Keratinocyte (primary cell): ENCODE data around the gene ABCG4. TPM values are rescaled to one million over a fixed set of nuclear protein-coding genes. Genes with fewer than 3 reads are reported as not detected.

Source experiments
- DNase-seq: peaks from one replicate; pipeline ENCODE4 v3.0.0-alpha.2; 2011; ENCODE audit warnings: low read depth, missing footprints, low spot score
- FAIRE-seq: peaks from 2 replicates; lab custom pipeline; 2011; peaks lifted over from hg19 to GRCh38; lab: Jason Lieb, UNC
- H2AFZ ChIP-seq: 2 replicates; pipeline ENCODE4 v1.6.0; 2012; ENCODE audit warnings: low read length, control low read depth, inconsistent platforms; ENCODE audit not compliant: control insufficient read depth
- H3K27ac ChIP-seq: 2 replicates; pipeline ENCODE4 v1.5.1; 2011; ENCODE audit warnings: low read length; ENCODE audit not compliant: control insufficient read depth, insufficient read depth
- H3K27me3 ChIP-seq: 3 replicates; pipeline ENCODE4 v1.6.0; 2011; ENCODE audit warnings: low read length; ENCODE audit not compliant: control insufficient read depth, insufficient read depth; ENCODE audit errors: extremely low read depth
- H3K36me3 ChIP-seq, 2 experiments: 2 replicates in 1 of 2; 3 replicates in 1 of 2; pipeline ENCODE4 v1.5.1; 2011; ENCODE audit warnings: low read length in 2 of 2, mild to moderate bottlenecking in 1 of 2; ENCODE audit not compliant: control insufficient read depth in 2 of 2, insufficient read depth in 2 of 2; ENCODE audit errors: extremely low read depth in 1 of 2
- H3K4me1 ChIP-seq: 3 replicates; pipeline ENCODE4 v1.5.1; 2011; ENCODE audit warnings: low read length; ENCODE audit not compliant: control insufficient read depth, insufficient read depth; ENCODE audit errors: extremely low read depth
- H3K4me2 ChIP-seq: 3 replicates; pipeline ENCODE4 v1.6.0; 2011; ENCODE audit warnings: low read depth, low read length; ENCODE audit not compliant: control insufficient read depth, insufficient read depth; ENCODE audit errors: extremely low read depth
- H3K4me3 ChIP-seq, 3 experiments: fragments of 200-600 bp in 1 of 3; sonication (generic) in 1 of 3; 2 replicates in 2 of 3; 3 replicates in 1 of 3; pipeline ENCODE4 v1.5.1; 2011 to 2016; ENCODE audit warnings: low read length in 3 of 3, mild to moderate bottlenecking in 3 of 3, control low read depth in 2 of 3, inconsistent platforms in 1 of 3, low read depth in 1 of 3, mixed read lengths in 1 of 3, mixed run types in 1 of 3, moderate library complexity in 1 of 3; ENCODE audit not compliant: control insufficient read depth in 2 of 3, insufficient read depth in 2 of 3; ENCODE audit errors: extremely low read depth in 1 of 3
- H3K79me2 ChIP-seq: 2 replicates; pipeline ENCODE4 v1.6.0; 2012; ENCODE audit warnings: low read length; ENCODE audit not compliant: control insufficient read depth, insufficient read depth
- H3K9ac ChIP-seq: 3 replicates; pipeline ENCODE4 v1.6.0; 2011; ENCODE audit warnings: low read length; ENCODE audit not compliant: control insufficient read depth, insufficient read depth; ENCODE audit errors: extremely low read depth
- H3K9me1 ChIP-seq: 3 replicates; pipeline ENCODE4 v1.6.0; 2011; ENCODE audit warnings: low read length; ENCODE audit not compliant: control insufficient read depth, insufficient read depth; ENCODE audit errors: extremely low read depth
- H3K9me3 ChIP-seq: 2 replicates; pipeline ENCODE4 v1.5.1; 2012; ENCODE audit warnings: low read depth, low read length; ENCODE audit not compliant: control insufficient read depth
- H4K20me1 ChIP-seq: 3 replicates; pipeline ENCODE4 v1.6.0; 2011; ENCODE audit warnings: low read length; ENCODE audit not compliant: control insufficient read depth, insufficient read depth; ENCODE audit errors: extremely low read depth
- EZH2 ChIP-seq: IDR thresholded peaks from one replicate; pipeline ENCODE4 v1.6.1; 2012; ENCODE audit warnings: inconsistent platforms, mild to moderate bottlenecking, low read length, moderate library complexity
- dilution Hi-C: fragments of 300-500 bp; cut with MboI; formaldehyde crosslinking; loops from one replicate; pipeline ENCODE4 v1.7.0; 2020; ENCODE audit warnings: low sequenced_read_pairs; ENCODE audit not compliant: extremely low pct_ligation_motif_present
- polyA plus RNA-seq, 5 experiments: library from polyadenylated mRNA; depleted of rRNA in 3 of 5; stranded (reverse) in 3 of 5; stranded (forward) in 1 of 5; unstranded in 1 of 5; fragments of >200 nt; gene quantifications; 1 replicate in 1 of 5; 2 replicates in 3 of 5; 3 replicates in 1 of 5; pipeline versions ENCODE4 v1.2.1 to v1.2.3, GENCODE V29; 2011 to 2012; ENCODE audit warnings: missing spikeins in 2 of 5, low read depth in 1 of 5, low replicate concordance in 1 of 5
- TF ChIP-seq, protein P1 (sequence below), 3 experiments: IDR thresholded peaks in 1 of 3; conservative IDR thresholded peaks in 1 of 3; optimal IDR thresholded peaks in 1 of 3; 2 replicates in 2 of 3; 3 replicates in 1 of 3; pipeline versions ENCODE3 to v1.5.1; 2011; ENCODE audit warnings: low read length in 3 of 3, mild to moderate bottlenecking in 3 of 3, moderate library complexity in 2 of 3, control low read depth in 1 of 3, inconsistent platforms in 1 of 3; ENCODE audit not compliant: insufficient read depth in 2 of 3; ENCODE audit errors: extremely low read depth in 1 of 3

ABCG4 gene
- polyA plus RNA-seq, 1 donor (not counting 4 experiments of a cell fraction or from before 2014, with no cell fraction given), result 0.14 TPM

DNA sequence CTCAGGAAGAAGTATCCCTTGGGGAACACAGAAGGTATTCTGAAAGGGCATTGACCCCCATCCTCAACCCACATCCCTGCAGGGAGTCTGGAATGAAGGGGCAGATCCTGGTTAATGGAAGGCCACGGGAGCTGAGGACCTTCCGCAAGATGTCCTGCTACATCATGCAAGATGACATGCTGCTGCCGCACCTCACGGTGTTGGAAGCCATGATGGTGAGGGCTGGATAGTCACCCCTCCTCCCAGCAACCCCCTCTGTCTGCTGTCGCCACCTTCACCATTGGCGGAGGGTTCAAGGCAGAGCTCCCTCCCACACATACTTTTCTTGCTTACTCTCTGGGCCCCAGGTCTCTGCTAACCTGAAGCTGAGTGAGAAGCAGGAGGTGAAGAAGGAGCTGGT, 5.3 kb downstream of the ABCG4 start:
- dilution Hi-C loops, result no loop called here
- FAIRE-seq (no peak), DNase-seq (no peak)
- Histone ChIP-seq H3K4me2 (no peak overlapping the region), H3K9me1 (no peaks in the 10 kb centered on the region), H3K79me2 (no peaks in the 10 kb centered on the region), H3K4me3 (no peak overlapping the region), H3K36me3 (no peaks in the 10 kb centered on the region), H2AFZ (no peak overlapping the region), H3K9ac (no peak overlapping the region), H4K20me1 (no peaks in the 10 kb centered on the region), H3K4me1 (peaks cover 2% of the 10 kb centered on the region), H3K27ac (no peak overlapping the region), H3K27me3 (peaks cover 27% of the 10 kb centered on the region), H3K9me3 (no peaks in the 10 kb centered on the region)
- TF ChIP-seq, protein P1, sequence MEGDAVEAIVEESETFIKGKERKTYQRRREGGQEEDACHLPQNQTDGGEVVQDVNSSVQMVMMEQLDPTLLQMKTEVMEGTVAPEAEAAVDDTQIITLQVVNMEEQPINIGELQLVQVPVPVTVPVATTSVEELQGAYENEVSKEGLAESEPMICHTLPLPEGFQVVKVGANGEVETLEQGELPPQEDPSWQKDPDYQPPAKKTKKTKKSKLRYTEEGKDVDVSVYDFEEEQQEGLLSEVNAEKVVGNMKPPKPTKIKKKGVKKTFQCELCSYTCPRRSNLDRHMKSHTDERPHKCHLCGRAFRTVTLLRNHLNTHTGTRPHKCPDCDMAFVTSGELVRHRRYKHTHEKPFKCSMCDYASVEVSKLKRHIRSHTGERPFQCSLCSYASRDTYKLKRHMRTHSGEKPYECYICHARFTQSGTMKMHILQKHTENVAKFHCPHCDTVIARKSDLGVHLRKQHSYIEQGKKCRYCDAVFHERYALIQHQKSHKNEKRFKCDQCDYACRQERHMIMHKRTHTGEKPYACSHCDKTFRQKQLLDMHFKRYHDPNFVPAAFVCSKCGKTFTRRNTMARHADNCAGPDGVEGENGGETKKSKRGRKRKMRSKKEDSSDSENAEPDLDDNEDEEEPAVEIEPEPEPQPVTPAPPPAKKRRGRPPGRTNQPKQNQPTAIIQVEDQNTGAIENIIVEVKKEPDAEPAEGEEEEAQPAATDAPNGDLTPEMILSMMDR (optimal IDR thresholded peaks at IDR 0.05 in 1 of 3, IDR thresholded peaks at IDR 0.05 in 1 of 3, conservative IDR thresholded peaks at IDR 0.05 in 1 of 3; ENCODE audit: extremely low read depth in 1 of 3, insufficient read depth in 2 of 3, low read length in 3 of 3), result no peak
- TF ChIP-seq EZH2, result no peak

DNA sequence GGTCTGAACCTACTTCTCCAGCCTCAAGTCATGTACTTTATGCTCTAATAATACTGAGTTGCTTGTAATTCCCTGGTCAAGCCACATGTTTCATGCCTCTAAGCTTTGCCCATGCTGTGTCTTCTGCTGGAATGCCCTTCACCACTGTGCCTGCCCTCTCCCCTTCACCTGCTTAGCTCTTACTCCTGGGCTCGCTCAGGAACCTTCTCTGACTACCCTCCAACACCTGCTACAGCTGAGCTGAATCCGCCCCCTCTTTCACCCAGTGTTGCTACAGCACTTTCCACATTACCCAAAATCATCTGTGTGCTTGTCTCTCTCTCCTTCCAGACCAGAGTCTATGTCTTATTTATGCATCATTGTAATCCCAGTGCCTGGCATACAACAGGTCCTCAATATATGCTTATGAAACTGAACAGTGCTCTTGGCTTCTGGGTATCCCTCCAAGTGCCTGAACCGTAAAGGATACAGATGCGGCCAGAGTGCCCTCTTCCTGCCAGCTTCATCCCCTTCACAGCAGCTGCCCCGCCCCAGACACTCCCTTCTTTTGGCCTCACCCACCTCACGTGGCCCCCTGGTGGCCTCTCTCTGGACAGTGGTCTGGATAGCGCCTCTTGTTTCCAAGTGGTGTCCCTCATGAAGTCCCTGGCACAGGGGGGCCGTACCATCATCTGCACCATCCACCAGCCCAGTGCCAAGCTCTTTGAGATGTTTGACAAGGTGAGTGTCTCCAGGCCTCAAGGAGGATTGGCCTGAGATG, 7.1 kb downstream of the ABCG4 start:
- Histone ChIP-seq H4K20me1 (no peaks in the 10 kb centered on the region), H3K27me3 (peaks cover 10% of the 10 kb centered on the region), H3K4me2 (no peak overlapping the region), H3K79me2 (no peaks in the 10 kb centered on the region), H3K4me3 (no peak overlapping the region), H3K9me1 (no peaks in the 10 kb centered on the region), H3K27ac (no peak overlapping the region), H3K9me3 (no peaks in the 10 kb centered on the region), H3K4me1 (no peaks in the 10 kb centered on the region), H2AFZ (no peak overlapping the region), H3K9ac (no peak overlapping the region), H3K36me3 (no peaks in the 10 kb centered on the region)
- DNase-seq, result no peak
- dilution Hi-C loops, result no loop called here
- no peak for FAIRE-seq
- TF ChIP-seq, protein P1 (optimal IDR thresholded peaks at IDR 0.05 in 1 of 3, IDR thresholded peaks at IDR 0.05 in 1 of 3, conservative IDR thresholded peaks at IDR 0.05 in 1 of 3; ENCODE audit: extremely low read depth in 1 of 3, insufficient read depth in 2 of 3, low read length in 3 of 3), result no peak
- TF ChIP-seq EZH2, result no peak
